ENCODE results near the gene LIPT1.

DNA sequence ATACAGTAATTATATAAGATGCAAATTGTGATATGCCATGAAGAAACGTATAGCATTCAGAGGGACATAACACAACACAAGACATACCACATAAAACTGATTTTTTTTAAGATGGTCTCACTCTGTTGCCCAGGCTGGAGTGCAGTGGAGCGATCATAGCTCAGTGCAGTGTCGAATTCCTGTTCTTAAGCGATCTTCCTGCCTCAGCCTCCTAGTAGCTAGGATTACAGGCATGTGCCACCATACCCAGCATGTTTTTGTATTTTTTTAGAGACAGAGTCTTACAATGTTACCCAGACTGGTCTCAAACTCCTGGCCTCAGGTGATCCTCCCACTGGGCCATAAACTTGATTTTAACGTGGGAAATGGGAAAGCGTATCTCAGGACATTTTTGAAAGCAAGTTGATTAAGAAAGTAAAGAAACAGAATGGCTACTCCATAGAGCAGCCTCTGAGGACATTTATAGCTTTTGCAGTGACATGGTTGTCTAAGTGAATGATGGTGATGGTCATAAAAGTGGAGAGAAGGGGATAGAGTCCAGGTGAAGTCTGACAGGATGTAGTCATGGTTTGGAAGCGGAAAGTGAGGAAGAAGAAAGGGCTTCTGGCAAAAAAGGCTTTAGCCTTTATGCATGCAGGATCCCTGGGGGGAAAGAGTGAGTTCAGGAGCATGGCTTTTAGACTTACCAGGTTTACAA, 2.4 kb upstream of the LIPT1 start:
- TF ChIP-seq, protein P1, sequence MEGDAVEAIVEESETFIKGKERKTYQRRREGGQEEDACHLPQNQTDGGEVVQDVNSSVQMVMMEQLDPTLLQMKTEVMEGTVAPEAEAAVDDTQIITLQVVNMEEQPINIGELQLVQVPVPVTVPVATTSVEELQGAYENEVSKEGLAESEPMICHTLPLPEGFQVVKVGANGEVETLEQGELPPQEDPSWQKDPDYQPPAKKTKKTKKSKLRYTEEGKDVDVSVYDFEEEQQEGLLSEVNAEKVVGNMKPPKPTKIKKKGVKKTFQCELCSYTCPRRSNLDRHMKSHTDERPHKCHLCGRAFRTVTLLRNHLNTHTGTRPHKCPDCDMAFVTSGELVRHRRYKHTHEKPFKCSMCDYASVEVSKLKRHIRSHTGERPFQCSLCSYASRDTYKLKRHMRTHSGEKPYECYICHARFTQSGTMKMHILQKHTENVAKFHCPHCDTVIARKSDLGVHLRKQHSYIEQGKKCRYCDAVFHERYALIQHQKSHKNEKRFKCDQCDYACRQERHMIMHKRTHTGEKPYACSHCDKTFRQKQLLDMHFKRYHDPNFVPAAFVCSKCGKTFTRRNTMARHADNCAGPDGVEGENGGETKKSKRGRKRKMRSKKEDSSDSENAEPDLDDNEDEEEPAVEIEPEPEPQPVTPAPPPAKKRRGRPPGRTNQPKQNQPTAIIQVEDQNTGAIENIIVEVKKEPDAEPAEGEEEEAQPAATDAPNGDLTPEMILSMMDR (IDR thresholded peaks at IDR 0.05; ENCODE audit: low read depth, low read length, missing input control) = no peak
- no peak for TF ChIP-seq YY1 (IDR thresholded peaks at IDR 0.05)
- TF ChIP-seq TAF1 (conservative IDR thresholded peaks at IDR 0.05) = no peak

All from liver (tissue), 3 donors.